GM12865 (cell line): Measurements from ENCODE around the gene PPP2R5A.

Source experiments
- DNase-seq: peaks from one replicate; pipeline ENCODE4 v3.0.0; 2010; ENCODE audit warnings: low read depth
- H3K4me3 ChIP-seq: 2 replicates; pipeline ENCODE4 v1.5.1; 2011; ENCODE audit warnings: mild to moderate bottlenecking, low read depth, low read length, control low read depth
- TF ChIP-seq, protein P1 (sequence below): IDR thresholded peaks from 2 replicates; pipeline ENCODE4 v1.5.1; 2011; ENCODE audit warnings: low read length, control low read depth, low read depth, inconsistent platforms; ENCODE audit not compliant: insufficient read depth; ENCODE audit errors: missing control alignments

The PPP2R5A gene

DNA sequence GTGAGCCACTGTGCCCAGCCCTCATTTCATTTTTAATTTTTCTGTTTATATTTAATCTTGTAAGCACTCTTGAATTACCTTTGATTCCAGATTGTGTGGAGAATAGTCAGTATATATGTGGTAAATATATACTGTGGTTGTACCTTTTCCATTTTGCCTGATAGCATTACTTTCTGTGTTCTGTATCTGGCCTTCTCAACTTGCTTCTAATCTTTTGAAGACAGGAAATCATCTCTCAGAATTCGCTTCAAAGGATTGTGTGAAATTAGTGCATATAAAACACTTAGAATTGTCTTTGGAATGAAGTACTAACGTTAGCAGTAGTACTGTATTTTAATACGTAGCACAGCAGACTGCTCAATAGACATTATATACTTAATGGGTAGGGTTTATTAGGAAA lies 37.9 kb downstream of the PPP2R5A start:
- H3K4me3 ChIP-seq = no peak overlapping the region
- TF ChIP-seq, protein P1, sequence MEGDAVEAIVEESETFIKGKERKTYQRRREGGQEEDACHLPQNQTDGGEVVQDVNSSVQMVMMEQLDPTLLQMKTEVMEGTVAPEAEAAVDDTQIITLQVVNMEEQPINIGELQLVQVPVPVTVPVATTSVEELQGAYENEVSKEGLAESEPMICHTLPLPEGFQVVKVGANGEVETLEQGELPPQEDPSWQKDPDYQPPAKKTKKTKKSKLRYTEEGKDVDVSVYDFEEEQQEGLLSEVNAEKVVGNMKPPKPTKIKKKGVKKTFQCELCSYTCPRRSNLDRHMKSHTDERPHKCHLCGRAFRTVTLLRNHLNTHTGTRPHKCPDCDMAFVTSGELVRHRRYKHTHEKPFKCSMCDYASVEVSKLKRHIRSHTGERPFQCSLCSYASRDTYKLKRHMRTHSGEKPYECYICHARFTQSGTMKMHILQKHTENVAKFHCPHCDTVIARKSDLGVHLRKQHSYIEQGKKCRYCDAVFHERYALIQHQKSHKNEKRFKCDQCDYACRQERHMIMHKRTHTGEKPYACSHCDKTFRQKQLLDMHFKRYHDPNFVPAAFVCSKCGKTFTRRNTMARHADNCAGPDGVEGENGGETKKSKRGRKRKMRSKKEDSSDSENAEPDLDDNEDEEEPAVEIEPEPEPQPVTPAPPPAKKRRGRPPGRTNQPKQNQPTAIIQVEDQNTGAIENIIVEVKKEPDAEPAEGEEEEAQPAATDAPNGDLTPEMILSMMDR = no peak
- DNase-seq = no peak

- TF ChIP-seq, protein P1 = no peak
- H3K4me3 ChIP-seq = no peak overlapping the region
- DNase-seq = no peak
Measured at GRCh38 chr1:212326541-212326940, 41.3 kb downstream of the PPP2R5A start.

- H3K4me3 ChIP-seq = no peak overlapping the region
- DNase-seq = no peak
- TF ChIP-seq, protein P1 = no peak
Measured at GRCh38 chr1:212328248-212328647, 43.0 kb downstream of the PPP2R5A start.

DNA sequence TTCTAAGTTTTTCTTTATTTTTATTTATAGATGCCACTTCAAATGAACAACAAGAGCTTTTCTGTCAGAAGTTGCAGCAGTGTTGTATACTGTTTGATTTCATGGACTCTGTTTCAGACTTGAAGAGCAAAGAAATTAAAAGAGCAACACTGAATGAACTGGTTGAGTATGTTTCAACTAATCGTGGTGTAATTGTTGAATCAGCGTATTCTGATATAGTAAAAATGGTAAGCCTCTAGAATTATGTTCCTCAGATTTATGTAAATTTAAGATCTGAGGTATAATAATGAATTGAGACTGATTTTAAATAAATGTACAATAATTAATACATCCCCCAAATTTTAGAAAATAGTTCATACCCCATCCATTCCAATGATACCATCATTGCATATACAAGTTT lies 43.9 kb downstream of the PPP2R5A start:
- no peak overlapping the region for H3K4me3 ChIP-seq
- DNase-seq = no peak
- TF ChIP-seq, protein P1 = no peak

GRCh38 chr1:212341090-212341489 lies 55.9 kb downstream of the PPP2R5A start:
- H3K4me3 ChIP-seq = no peak overlapping the region
- no peak for DNase-seq

DNA sequence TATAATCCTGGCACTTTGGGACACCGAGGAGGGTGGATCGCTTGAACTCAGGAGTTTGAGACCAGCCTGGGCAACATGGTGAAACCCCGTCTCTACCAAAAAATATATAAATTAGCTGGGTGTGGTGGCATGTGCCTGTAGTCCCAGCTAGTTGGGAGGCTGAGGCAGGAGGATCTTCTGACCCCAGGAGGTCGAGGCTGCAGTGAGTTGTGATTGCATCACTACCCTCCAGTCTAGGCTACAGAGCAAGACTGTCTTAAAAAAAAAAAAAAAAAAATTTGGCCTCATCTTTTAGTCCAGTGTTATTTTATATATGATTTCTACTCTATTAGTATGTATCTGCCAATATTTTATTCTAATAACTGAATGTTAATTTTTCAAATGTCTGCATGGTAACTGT lies 59.7 kb downstream of the PPP2R5A start:
- no peak for DNase-seq
- H3K4me3 ChIP-seq = no peak overlapping the region
- TF ChIP-seq, protein P1 = no peak

More at GRCh38 chr1:212341090-212341489, 55.9 kb downstream of the PPP2R5A start:
- TF ChIP-seq, protein P1 = no peak

DNA sequence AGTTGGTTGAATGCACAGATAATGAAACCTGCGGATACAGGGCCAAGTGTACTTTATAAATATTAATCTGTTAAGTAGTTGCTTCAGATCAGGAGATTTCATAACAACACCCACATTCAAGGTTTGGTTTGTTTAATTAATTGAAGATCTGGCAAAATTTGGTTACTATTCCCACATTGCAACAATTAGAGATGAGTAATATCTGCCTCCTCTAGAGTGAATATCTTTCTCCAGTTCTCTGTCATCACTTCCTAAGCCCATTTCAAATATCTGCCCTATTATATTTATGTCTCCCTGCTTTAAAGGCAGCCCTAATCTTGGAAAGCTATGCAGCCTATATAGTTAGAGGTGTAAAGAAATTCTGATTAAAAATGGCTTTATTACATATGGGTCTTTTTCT lies 61.4 kb downstream of the PPP2R5A start:
- TF ChIP-seq, protein P1 = no peak
- DNase-seq = no peak
- no peak overlapping the region for H3K4me3 ChIP-seq
